GM13976 (cell line): ENCODE measurements around the gene BTBD17.

ENCODE experiments used
- DNase-seq: peaks from one replicate; pipeline ENCODE4 v3.0.0; 2012; ENCODE audit warnings: low spot score
- CTCF ChIP-seq: IDR thresholded peaks from 2 replicates; pipeline ENCODE4 v1.5.1; 2012; ENCODE audit warnings: borderline replicate concordance, mild to moderate bottlenecking; ENCODE audit not compliant: insufficient read depth; ENCODE audit errors: extremely low read depth, missing control alignments, control extremely low read depth
- in situ Hi-C: fragments of 300-500 bp; cut with MboI; formaldehyde crosslinking; loops from one replicate; pipeline ENCODE4 v1.12.0; 2022; ENCODE audit warnings: low sequenced_read_pairs, mixed read lengths, inconsistent platforms; ENCODE audit not compliant: unreplicated experiment

Gene BTBD17

GRCh38 chr17:74369221-74369620 lies 7.6 kb upstream of the BTBD17 start:
- peak; percentile 75 for DNase-seq
- no peak for TF ChIP-seq CTCF
- in situ Hi-C loops = loop anchor here (10.0 kb wide), 1 partner anchor 74 kb away; no protein-coding TSS in a partner anchor

- DNase-seq = peak; percentile 87
- peak; percentile 90 for TF ChIP-seq CTCF
- in situ Hi-C loops = loop anchor here (10.0 kb wide), 1 partner anchor 74 kb away; no protein-coding TSS in a partner anchor
These were observed 6.8 kb upstream of the BTBD17 start for GRCh38 chr17:74368341-74369081.

GRCh38 chr17:74367206-74367605 lies 5.5 kb upstream of the BTBD17 start, which contains the start of gene GPR142:
Gene GPR142, plus strand, starts transcription at chr17:74367506. Its CDS starts 2,035 bp downstream, at chr17:74369541.
- in situ Hi-C loops = loop anchor here (10.0 kb wide), 1 partner anchor 72 kb away; no protein-coding TSS in a partner anchor
- TF ChIP-seq CTCF = no peak
- DNase-seq = no peak

GRCh38 chr17:74362810-74363498 lies 1.3 kb upstream of the BTBD17 start:
- no peak for DNase-seq
- in situ Hi-C loops = loop anchor here (10.0 kb wide), 1 partner anchor 68 kb away; no protein-coding TSS in a partner anchor
- TF ChIP-seq CTCF = no peak

- no peak for TF ChIP-seq CTCF
- in situ Hi-C loops = loop anchor here (10.0 kb wide), 1 partner anchor 67 kb away; no protein-coding TSS in a partner anchor
These were observed 369 bp upstream of the BTBD17 start for GRCh38 chr17:74362069-74362405.

GRCh38 chr17:74360899-74361229 lies 804 bp downstream of the BTBD17 start:
- in situ Hi-C loops = loop anchor here (10.0 kb wide), 1 partner anchor 66 kb away; no protein-coding TSS in a partner anchor
- no peak for TF ChIP-seq CTCF
- no peak for DNase-seq

More at GRCh38 chr17:74362069-74362405, 369 bp upstream of the BTBD17 start:
- no peak for DNase-seq
